MCF 10A (cell line): Measurements from ENCODE around the gene AGBL4. TPM values are rescaled to one million over a fixed set of nuclear protein-coding genes. Genes with fewer than 3 reads are reported as not detected.

Experiments
- BruUV-seq: library from RNA; stranded (reverse); fragments of 400-500 nt; replicated peaks from 2 replicates; lab custom pipeline; 2021; lab: Mats Ljungman, UMichigan
- CTCF ChIA-PET: fragments of 300-600 bp; sonication (Branson Sonifier 250); formaldehyde crosslinking; extraction: SDS; loops from one replicate; lab custom pipeline; 2021; ENCODE audit warnings: antibody characterized with exemption, inconsistent platforms; lab: Yijun Ruan, JAX
- POLR2A ChIA-PET: fragments of 300-600, 350-650 bp; sonication (Branson Sonifier 250); formaldehyde crosslinking; extraction: SDS; loops from one replicate; lab custom pipeline; 2020; ENCODE audit warnings: antibody characterized with exemption, inconsistent platforms; lab: Yijun Ruan, JAX
- DNase-seq: peaks from one replicate; pipeline ENCODE4 v3.0.0-alpha.2; 2018; ENCODE audit not compliant: unreplicated experiment
- H3K27ac Mint-ChIP-seq: one replicate; pipeline ENCODE4 v1.8.0; 2022; ENCODE audit warnings: mild to moderate bottlenecking, low read depth, mixed read lengths; ENCODE audit not compliant: unreplicated experiment
- H3K27me3 Mint-ChIP-seq: one replicate; pipeline ENCODE4 v1.8.0; 2022; ENCODE audit warnings: mixed read lengths; ENCODE audit not compliant: insufficient read depth, unreplicated experiment
- H3K36me3 Mint-ChIP-seq: one replicate; pipeline ENCODE4 v1.8.0; 2022; ENCODE audit warnings: mild to moderate bottlenecking, moderate library complexity, mixed read lengths; ENCODE audit not compliant: insufficient read depth, unreplicated experiment
- H3K4me1 Mint-ChIP-seq: one replicate; pipeline ENCODE4 v1.8.0; 2022; ENCODE audit warnings: mixed read lengths; ENCODE audit not compliant: insufficient read depth, unreplicated experiment
- H3K4me3 Mint-ChIP-seq: one replicate; pipeline ENCODE4 v1.8.0; 2022; ENCODE audit warnings: mild to moderate bottlenecking, moderate library complexity, mixed read lengths; ENCODE audit not compliant: unreplicated experiment
- H3K9me3 Mint-ChIP-seq: one replicate; pipeline ENCODE4 v1.8.0; 2022; ENCODE audit warnings: mixed read lengths; ENCODE audit not compliant: unreplicated experiment
- CTCF ChIP-seq: fragments of 200-600 bp; IDR thresholded peaks from one replicate; pipeline ENCODE4 v1.8.0; 2022; ENCODE audit warnings: antibody characterized with exemption, mild to moderate bottlenecking; ENCODE audit not compliant: unreplicated experiment
- intact Hi-C: fragments of 100-400 bp; cut with micrococcal nuclease; formaldehyde crosslinking; loops from 2 replicates; pipeline ENCODE4 v1.14.1; 2022
- total RNA-seq: library from RNA; stranded (reverse); gene quantifications from 2 replicates; pipeline ENCODE4 v1.2.3, GENCODE V29; 2022

AGBL4 gene
- total RNA-seq, 1 experiment from 2014 or later: not detected

GRCh38 chr1:48720929-48721328, 1302.8 kb downstream of the AGBL4 start:
- Mint-ChIP-seq H3K36me3 (peaks cover 5% of the 10 kb centered on the region), H3K27me3 (peaks cover 19% of the 10 kb centered on the region), H3K4me3 (no peak overlapping the region), H3K27ac (no peak overlapping the region), H3K4me1 (no peaks in the 10 kb centered on the region), H3K9me3 (no peaks in the 10 kb centered on the region)
- TF ChIP-seq CTCF: no peak
- ChIA-PET POLR2A (no interaction called here), CTCF (interaction anchor here (0.6 kb wide), 1 partner anchor 491 kb away, joined by 4 read pairs; no protein-coding TSS in a partner anchor)
- no peak for DNase-seq
- intact Hi-C loops: no loop called here
- BruUV-seq: no TSS peak

- no peak overlapping the region for H3K4me3 Mint-ChIP-seq
- POLR2A ChIA-PET: no interaction called here
- intact Hi-C loops: no loop called here
- H3K9me3 Mint-ChIP-seq: no peaks in the 10 kb centered on the region
- H3K27me3 Mint-ChIP-seq: peaks cover 13% of the 10 kb centered on the region
- CTCF ChIA-PET: interaction anchor here (1.1 kb wide), 1 partner anchor 22 kb away, joined by 4 read pairs; no protein-coding TSS in a partner anchor
- no peak overlapping the region for H3K27ac Mint-ChIP-seq
- TF ChIP-seq CTCF: no peak
- no TSS peak for BruUV-seq
- H3K4me1 Mint-ChIP-seq: no peaks in the 10 kb centered on the region
- peaks cover 5% of the 10 kb centered on the region for H3K36me3 Mint-ChIP-seq
- no peak for DNase-seq
Measured at GRCh38 chr1:48718705-48719104, 1305.0 kb downstream of the AGBL4 start.

GRCh38 chr1:48718116-48718630, 1305.6 kb downstream of the AGBL4 start:
- CTCF ChIA-PET: interaction anchor here (0.8 to 1.1 kb wide), 2 partner anchors 9 to 21 kb away, joined by 3 to 4 read pairs; no protein-coding TSS in a partner anchor

GRCh38 chr1:48717082-48717481, 1306.7 kb downstream of the AGBL4 start:
- Mint-ChIP-seq H3K9me3 (no peaks in the 10 kb centered on the region), H3K27ac (no peak overlapping the region)
- no TSS peak for BruUV-seq

More at GRCh38 chr1:48718116-48718630, 1305.6 kb downstream of the AGBL4 start:
- H3K9me3 Mint-ChIP-seq: no peaks in the 10 kb centered on the region
- peaks cover 8% of the 10 kb centered on the region for H3K27me3 Mint-ChIP-seq
- H3K36me3 Mint-ChIP-seq: peaks cover 5% of the 10 kb centered on the region
- intact Hi-C loops: no loop called here
- H3K4me1 Mint-ChIP-seq: no peaks in the 10 kb centered on the region
- no peak for TF ChIP-seq CTCF
- H3K27ac Mint-ChIP-seq: no peak overlapping the region
- POLR2A ChIA-PET: no interaction called here
- DNase-seq: no peak
- no peak overlapping the region for H3K4me3 Mint-ChIP-seq
- BruUV-seq: no TSS peak

More at GRCh38 chr1:48717082-48717481, 1306.7 kb downstream of the AGBL4 start:
- Mint-ChIP-seq H3K27me3 (no peaks in the 10 kb centered on the region), H3K4me1 (no peaks in the 10 kb centered on the region), H3K4me3 (no peak overlapping the region), H3K36me3 (peaks cover 5% of the 10 kb centered on the region)
- no peak for DNase-seq
- POLR2A ChIA-PET: no interaction called here
- CTCF ChIA-PET: no interaction called here
- TF ChIP-seq CTCF: no peak
- intact Hi-C loops: no loop called here
